ENCODE results near the gene LIN37.

The LIN37 gene

DNA sequence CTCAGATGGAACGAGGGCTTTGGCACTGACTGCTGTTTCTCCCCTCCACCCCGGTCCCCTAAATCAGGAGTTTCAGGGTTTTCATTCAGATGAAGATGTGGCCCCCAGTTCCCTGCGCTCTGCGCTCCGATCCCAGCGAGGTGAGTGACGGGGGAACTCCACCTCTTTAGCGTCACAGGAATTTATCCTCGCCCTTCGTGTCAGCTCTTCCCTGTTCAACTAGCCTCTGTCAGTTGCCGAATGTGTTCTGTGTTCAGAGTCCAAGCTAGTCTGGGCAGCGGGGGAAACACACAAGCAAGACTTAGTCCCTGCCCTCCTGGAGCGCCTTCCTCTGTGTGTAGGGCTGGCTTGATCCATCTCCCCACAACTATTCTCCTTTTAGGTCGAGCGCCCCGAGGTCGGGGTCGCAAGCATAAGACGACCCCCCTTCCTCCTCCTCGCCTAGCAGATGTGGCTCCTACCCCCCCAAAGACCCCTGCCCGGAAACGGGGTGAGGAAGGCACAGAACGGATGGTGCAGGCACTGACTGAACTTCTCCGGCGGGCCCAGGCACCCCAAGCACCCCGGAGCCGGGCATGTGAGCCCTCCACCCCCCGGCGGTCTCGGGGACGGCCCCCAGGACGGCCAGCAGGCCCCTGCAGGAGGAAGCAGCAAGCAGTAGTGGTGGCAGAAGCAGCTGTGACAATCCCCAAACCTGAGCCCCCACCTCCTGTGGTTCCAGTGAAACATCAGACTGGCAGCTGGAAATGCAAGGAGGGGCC lies 28.8 kb upstream of the LIN37 start:
- Histone ChIP-seq H3K9ac (ENCODE audit: low read length) (no peak overlapping the region), H3K4me2 (ENCODE audit: low read depth, low read length, poor library complexity, severe bottlenecking) (peak overlapping the region; percentile 60), H3F3A (ENCODE audit: insufficient read depth) (no peaks in the 10 kb centered on the region), H3K9me3 (ENCODE audit: insufficient read depth, low read length) (no peaks in the 10 kb centered on the region), H3K9me2 (replicated peaks; ENCODE audit: insufficient read depth, low read length) (no peaks in the 10 kb centered on the region), H3K36me3 (ENCODE audit: low read length) (no peaks in the 10 kb centered on the region), H3K27ac (ENCODE audit: low read depth, low read length) (no peak overlapping the region), H3K4me3 (ENCODE audit: insufficient read depth, low read length, poor library complexity, severe bottlenecking) (peak overlapping the region; percentile 65), H3K27me3 (ENCODE audit: low read length) (no peaks in the 10 kb centered on the region), H2AFZ (ENCODE audit: low read depth, low read length, severe bottlenecking) (no peak overlapping the region), H4K20me1 (ENCODE audit: low read depth, low read length) (no peaks in the 10 kb centered on the region), H3K79me2 (ENCODE audit: insufficient read depth, low read length) (peaks cover 22% of the 10 kb centered on the region)
- TF ChIP-seq, protein P1, sequence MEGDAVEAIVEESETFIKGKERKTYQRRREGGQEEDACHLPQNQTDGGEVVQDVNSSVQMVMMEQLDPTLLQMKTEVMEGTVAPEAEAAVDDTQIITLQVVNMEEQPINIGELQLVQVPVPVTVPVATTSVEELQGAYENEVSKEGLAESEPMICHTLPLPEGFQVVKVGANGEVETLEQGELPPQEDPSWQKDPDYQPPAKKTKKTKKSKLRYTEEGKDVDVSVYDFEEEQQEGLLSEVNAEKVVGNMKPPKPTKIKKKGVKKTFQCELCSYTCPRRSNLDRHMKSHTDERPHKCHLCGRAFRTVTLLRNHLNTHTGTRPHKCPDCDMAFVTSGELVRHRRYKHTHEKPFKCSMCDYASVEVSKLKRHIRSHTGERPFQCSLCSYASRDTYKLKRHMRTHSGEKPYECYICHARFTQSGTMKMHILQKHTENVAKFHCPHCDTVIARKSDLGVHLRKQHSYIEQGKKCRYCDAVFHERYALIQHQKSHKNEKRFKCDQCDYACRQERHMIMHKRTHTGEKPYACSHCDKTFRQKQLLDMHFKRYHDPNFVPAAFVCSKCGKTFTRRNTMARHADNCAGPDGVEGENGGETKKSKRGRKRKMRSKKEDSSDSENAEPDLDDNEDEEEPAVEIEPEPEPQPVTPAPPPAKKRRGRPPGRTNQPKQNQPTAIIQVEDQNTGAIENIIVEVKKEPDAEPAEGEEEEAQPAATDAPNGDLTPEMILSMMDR (IDR thresholded peaks at IDR 0.05; ENCODE audit: insufficient read depth, low read length, poor library complexity, severe bottlenecking) = no peak
- TF ChIP-seq EZH2phosphoT487 (conservative IDR thresholded peaks at IDR 0.05; ENCODE audit: low read length) = no peak

DNA sequence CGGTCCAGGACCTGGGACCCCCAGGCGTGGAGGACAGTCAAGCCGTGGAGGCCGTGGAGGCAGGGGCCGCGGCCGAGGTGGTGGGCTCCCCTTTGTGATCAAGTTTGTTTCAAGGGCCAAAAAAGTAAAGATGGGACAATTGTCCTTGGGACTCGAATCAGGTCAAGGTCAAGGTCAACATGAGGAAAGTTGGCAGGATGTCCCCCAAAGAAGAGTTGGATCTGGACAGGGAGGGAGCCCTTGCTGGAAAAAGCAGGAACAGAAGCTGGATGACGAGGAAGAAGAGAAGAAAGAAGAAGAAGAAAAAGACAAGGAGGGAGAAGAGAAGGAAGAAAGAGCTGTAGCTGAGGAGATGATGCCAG lies 28.2 kb upstream of the LIN37 start:
- no peaks in the 10 kb centered on the region for H4K20me1 ChIP-seq (ENCODE audit: low read depth, low read length)
- H3K79me2 ChIP-seq (ENCODE audit: insufficient read depth, low read length) = peaks cover 22% of the 10 kb centered on the region
- no peaks in the 10 kb centered on the region for H3K36me3 ChIP-seq (ENCODE audit: low read length)

DNA sequence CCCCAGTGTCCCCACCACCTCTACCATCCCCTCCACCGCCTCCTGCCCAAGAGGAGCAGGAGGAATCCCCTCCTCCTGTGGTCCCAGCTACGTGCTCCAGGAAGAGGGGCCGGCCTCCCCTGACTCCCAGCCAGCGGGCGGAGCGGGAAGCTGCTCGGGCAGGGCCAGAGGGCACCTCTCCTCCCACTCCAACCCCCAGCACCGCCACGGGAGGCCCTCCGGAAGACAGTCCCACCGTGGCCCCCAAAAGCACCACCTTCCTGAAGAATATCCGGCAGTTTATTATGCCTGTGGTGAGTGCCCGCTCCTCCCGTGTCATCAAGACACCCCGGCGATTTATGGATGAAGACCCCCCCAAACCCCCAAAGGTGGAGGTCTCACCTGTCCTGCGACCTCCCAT lies 27.7 kb upstream of the LIN37 start:
- H3K9ac ChIP-seq (ENCODE audit: low read length) = no peak overlapping the region
- TF ChIP-seq, protein P1 (IDR thresholded peaks at IDR 0.05; ENCODE audit: insufficient read depth, low read length, poor library complexity, severe bottlenecking) = no peak
- TF ChIP-seq EZH2phosphoT487 (conservative IDR thresholded peaks at IDR 0.05; ENCODE audit: low read length) = no peak

More for the DNA sequence above, 28.2 kb upstream of the LIN37 start:
- Histone ChIP-seq H3K27me3 (ENCODE audit: low read length) (no peaks in the 10 kb centered on the region), H3K4me3 (ENCODE audit: insufficient read depth, low read length, poor library complexity, severe bottlenecking) (no peak overlapping the region), H3K9ac (ENCODE audit: low read length) (no peak overlapping the region), H3K27ac (ENCODE audit: low read depth, low read length) (no peak overlapping the region), H3F3A (ENCODE audit: insufficient read depth) (no peaks in the 10 kb centered on the region), H2AFZ (ENCODE audit: low read depth, low read length, severe bottlenecking) (no peak overlapping the region), H3K4me2 (ENCODE audit: low read depth, low read length, poor library complexity, severe bottlenecking) (no peak overlapping the region), H3K9me2 (replicated peaks; ENCODE audit: insufficient read depth, low read length) (no peaks in the 10 kb centered on the region), H3K9me3 (ENCODE audit: insufficient read depth, low read length) (no peaks in the 10 kb centered on the region)
- TF ChIP-seq EZH2phosphoT487 (conservative IDR thresholded peaks at IDR 0.05; ENCODE audit: low read length) = no peak

DNA sequence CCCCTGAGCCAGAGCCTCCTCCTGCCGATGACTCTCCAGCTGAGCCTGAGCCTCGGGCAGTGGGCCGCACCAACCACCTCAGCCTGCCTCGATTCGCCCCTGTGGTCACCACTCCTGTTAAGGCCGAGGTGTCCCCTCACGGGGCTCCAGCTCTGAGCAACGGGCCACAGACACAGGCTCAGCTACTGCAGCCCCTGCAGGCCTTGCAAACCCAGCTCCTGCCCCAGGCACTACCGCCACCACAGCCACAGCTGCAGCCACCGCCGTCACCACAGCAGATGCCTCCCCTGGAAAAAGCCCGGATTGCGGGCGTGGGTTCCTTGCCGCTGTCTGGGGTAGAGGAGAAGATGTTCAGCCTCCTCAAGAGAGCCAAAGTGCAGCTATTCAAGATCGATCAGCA lies 27.0 kb upstream of the LIN37 start:
- no peaks in the 10 kb centered on the region for H3F3A ChIP-seq (ENCODE audit: insufficient read depth)
- no peaks in the 10 kb centered on the region; the same call in 1 of the 2 replicates for H3K36me3 ChIP-seq (ENCODE audit: low read length)
- no peaks in the 10 kb centered on the region for H3K27me3 ChIP-seq (ENCODE audit: low read length)
- no peak overlapping the region for H3K4me3 ChIP-seq (ENCODE audit: insufficient read depth, low read length, poor library complexity, severe bottlenecking)
- no peak overlapping the region for H3K4me2 ChIP-seq (ENCODE audit: low read depth, low read length, poor library complexity, severe bottlenecking)
- H3K9ac ChIP-seq (ENCODE audit: low read length) = no peak overlapping the region
- H3K9me3 ChIP-seq (ENCODE audit: insufficient read depth, low read length) = no peaks in the 10 kb centered on the region
- H3K27ac ChIP-seq (ENCODE audit: low read depth, low read length) = no peak overlapping the region
- TF ChIP-seq, protein P1 (IDR thresholded peaks at IDR 0.05; ENCODE audit: insufficient read depth, low read length, poor library complexity, severe bottlenecking) = no peak
- no peak for TF ChIP-seq EZH2phosphoT487 (conservative IDR thresholded peaks at IDR 0.05; ENCODE audit: low read length)
- no peaks in the 10 kb centered on the region for H4K20me1 ChIP-seq (ENCODE audit: low read depth, low read length)
- no peaks in the 10 kb centered on the region for H3K9me2 ChIP-seq (replicated peaks; ENCODE audit: insufficient read depth, low read length)
- H3K79me2 ChIP-seq (ENCODE audit: insufficient read depth, low read length) = peaks cover 22% of the 10 kb centered on the region
- no peak overlapping the region for H2AFZ ChIP-seq (ENCODE audit: low read depth, low read length, severe bottlenecking)

More for the DNA sequence above, 27.7 kb upstream of the LIN37 start:
- Histone ChIP-seq H3F3A (ENCODE audit: insufficient read depth) (no peaks in the 10 kb centered on the region), H2AFZ (ENCODE audit: low read depth, low read length, severe bottlenecking) (no peak overlapping the region), H3K79me2 (ENCODE audit: insufficient read depth, low read length) (peaks cover 22% of the 10 kb centered on the region), H3K27me3 (ENCODE audit: low read length) (no peaks in the 10 kb centered on the region), H4K20me1 (ENCODE audit: low read depth, low read length) (no peaks in the 10 kb centered on the region), H3K9me2 (replicated peaks; ENCODE audit: insufficient read depth, low read length) (no peaks in the 10 kb centered on the region), H3K36me3 (ENCODE audit: low read length) (no peaks in the 10 kb centered on the region; the same call in 1 of the 2 replicates), H3K27ac (ENCODE audit: low read depth, low read length) (no peak overlapping the region), H3K4me3 (ENCODE audit: insufficient read depth, low read length, poor library complexity, severe bottlenecking) (no peak overlapping the region), H3K9me3 (ENCODE audit: insufficient read depth, low read length) (no peaks in the 10 kb centered on the region), H3K4me2 (ENCODE audit: low read depth, low read length, poor library complexity, severe bottlenecking) (no peak overlapping the region)
